NCI-H2227 treated with DMSO at 0.1 percent for 48 hours (cell line): ENCODE results near the gene DSEL.

Experiments
- DNase-seq: peaks from one replicate; lab custom pipeline; 2025; lab: John Stamatoyannopoulos, UW

The DSEL gene

GRCh38 chr18:67500522-67501205, 15.9 kb downstream of the DSEL start:
- DNase-seq = no peak

- no peak for DNase-seq
Observed at GRCh38 chr18:67496469-67496868, 20.1 kb downstream of the DSEL start.

GRCh38 chr18:67486534-67486933, 30.0 kb downstream of the DSEL start:
- no peak for DNase-seq

GRCh38 chr18:67485655-67486054, 30.9 kb downstream of the DSEL start:
- no peak for DNase-seq

- DNase-seq = no peak
Observed at GRCh38 chr18:67484458-67484857, 32.1 kb downstream of the DSEL start.

GRCh38 chr18:67483952-67484351, 32.6 kb downstream of the DSEL start:
- no peak for DNase-seq

- DNase-seq = no peak
Observed at GRCh38 chr18:67483237-67483636, 33.3 kb downstream of the DSEL start.

GRCh38 chr18:67478249-67478648, 38.3 kb downstream of the DSEL start:
- DNase-seq = no peak

GRCh38 chr18:67477522-67477921, 39.0 kb downstream of the DSEL start:
- DNase-seq = no peak

GRCh38 chr18:67476585-67476984, 39.9 kb downstream of the DSEL start:
- no peak for DNase-seq

GRCh38 chr18:67475673-67476072, 40.8 kb downstream of the DSEL start:
- DNase-seq = no peak

GRCh38 chr18:67468038-67468437, 48.5 kb downstream of the DSEL start:
- no peak for DNase-seq

GRCh38 chr18:67467188-67467587, 49.3 kb downstream of the DSEL start:
- DNase-seq = peak; percentile 65

- DNase-seq = no peak
Observed at GRCh38 chr18:67464499-67464898, 52.0 kb downstream of the DSEL start.

GRCh38 chr18:67463829-67464228, 52.7 kb downstream of the DSEL start:
- no peak for DNase-seq

- no peak for DNase-seq
Observed at GRCh38 chr18:67456711-67457110, 59.8 kb downstream of the DSEL start.
